SK-N-MC (cell line): ENCODE results near the gene TAS1R3.

ENCODE experiments used
- DNase-seq: peaks from one replicate; pipeline ENCODE4 v3.0.0-alpha.2; 2011; ENCODE audit warnings: low read depth, low spot score
- H3K27ac ChIP-seq: fragments of 200-600 bp; sonication (generic); 2 replicates; pipeline ENCODE4 v1.5.1; 2016; ENCODE audit warnings: mixed run types
- H3K36me3 ChIP-seq: fragments of 200-600 bp; sonication (generic); 2 replicates; pipeline ENCODE4 v1.6.1; 2017; ENCODE audit warnings: antibody characterized with exemption, low read length, mixed read lengths; ENCODE audit not compliant: insufficient read depth
- H3K4me3 ChIP-seq: fragments of 200-600 bp; sonication (generic); 2 replicates; pipeline ENCODE4 v1.5.1; 2016
- H3K9ac ChIP-seq: fragments of 200-600 bp; sonication (generic); 2 replicates; pipeline ENCODE4 v1.8.0; 2017; ENCODE audit warnings: mixed run types, mixed read lengths; ENCODE audit not compliant: insufficient read length
- H3K9me3 ChIP-seq: fragments of 200-600 bp; sonication (generic); 2 replicates; pipeline ENCODE4 v1.6.1; 2017; ENCODE audit warnings: low read depth, mild to moderate bottlenecking, antibody characterized with exemption, low read length, moderate library complexity, mixed read lengths
- EZH2 ChIP-seq: fragments of 200-600 bp; sonication (generic); IDR thresholded peaks from one replicate; pipeline ENCODE4 v1.6.1; 2017; ENCODE audit warnings: antibody characterized with exemption
- FOXP2 ChIP-seq: optimal IDR thresholded peaks from 2 replicates; pipeline ENCODE3; 2011; ENCODE audit warnings: mild to moderate bottlenecking, moderate library complexity; ENCODE audit not compliant: insufficient read depth; ENCODE audit errors: extremely low read length, control extremely low read depth
- POLR2AphosphoS5 ChIP-seq: IDR thresholded peaks from 2 replicates; pipeline ENCODE4 v1.6.1; 2012; ENCODE audit warnings: mild to moderate bottlenecking, low read depth, low read length, borderline replicate concordance

The TAS1R3 gene

DNA sequence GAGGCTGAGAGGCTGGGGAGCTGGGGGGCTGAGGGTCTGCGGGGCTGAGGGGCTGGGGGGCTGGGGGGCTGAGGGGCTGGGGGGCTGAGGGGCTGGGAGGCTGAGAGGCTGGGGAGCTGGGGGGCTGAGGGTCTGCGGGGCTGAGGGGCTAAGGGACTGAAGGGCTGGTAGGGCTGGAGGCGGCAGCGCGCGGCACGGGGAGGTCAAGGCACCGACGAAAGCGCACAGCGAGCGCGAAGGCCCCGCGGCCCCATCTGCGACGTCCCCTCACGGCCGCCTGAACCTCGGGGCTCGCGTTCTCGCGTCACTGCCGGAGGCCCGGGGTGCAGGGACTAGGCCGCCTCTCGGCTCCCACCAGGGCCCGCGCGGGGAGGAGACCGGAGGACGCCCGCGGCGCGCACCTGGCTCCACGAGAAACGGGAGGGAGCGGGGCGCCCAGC is 7.0 kb upstream of the TAS1R3 start:
- Histone ChIP-seq H3K27ac (0 out of 2 replicates have a peak overlapping the region, but pooled peaks have one; percentile 50), H3K4me3 (peak overlapping the region; percentile 82), H3K9ac (peak overlapping the region; percentile 91), H3K36me3 (peaks cover 6% of the 10 kb centered on the region; the same call in 1 of the 2 replicates), H3K9me3 (no peaks in the 10 kb centered on the region)
- DNase-seq = no peak
- TF ChIP-seq POLR2AphosphoS5 (no peak), EZH2 (no peak), FOXP2 (no peak)

DNA sequence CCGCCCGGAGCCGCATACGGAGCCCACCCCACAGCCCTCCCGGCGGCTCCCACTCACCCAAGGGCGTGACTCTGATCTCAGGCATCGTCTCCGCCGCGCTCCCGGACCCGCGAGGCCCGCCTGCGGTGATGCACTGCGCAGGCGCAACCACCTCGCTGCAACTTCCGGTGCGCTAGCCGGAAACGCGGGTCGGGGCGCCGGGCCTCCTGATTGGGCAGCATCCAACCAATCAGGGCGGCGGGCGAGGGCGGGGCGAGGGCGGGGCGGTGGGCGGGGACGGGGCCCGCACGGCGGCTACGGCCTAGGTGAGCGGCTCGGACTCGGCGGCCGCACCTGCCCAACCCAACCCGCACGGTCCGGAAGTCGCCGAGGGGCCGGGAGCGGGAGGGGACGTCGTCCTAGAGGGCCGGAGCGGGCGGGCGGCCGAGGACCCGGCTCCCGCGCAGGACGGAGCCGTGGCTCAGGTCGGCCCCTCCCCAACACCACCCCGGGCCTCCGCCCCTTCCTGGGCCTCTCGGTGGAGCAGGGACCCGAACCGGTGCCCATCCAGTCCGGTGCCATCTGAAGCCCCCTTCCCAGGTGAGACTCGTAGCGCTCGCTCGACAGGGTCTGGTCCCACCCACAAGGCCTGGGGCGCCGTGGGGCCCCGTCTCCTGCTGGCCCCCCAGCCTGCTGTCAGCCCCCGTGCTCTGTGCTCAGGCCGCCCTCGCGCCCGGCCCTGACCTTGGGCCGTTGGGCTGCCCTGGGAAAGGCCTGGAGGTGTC is 6.4 kb upstream of the TAS1R3 start, which contains the start of the genes CPTP and INTS11:
Gene CPTP (plus strand): TSS at position 279 of the 764 bp plus-strand sequence. CDS start 2,109 bp downstream, outside the sequence.
Gene INTS11 (minus strand): TSS at position 137 of the 764 bp plus-strand sequence. CDS start 52 bp downstream, at position 85.
- H3K36me3 ChIP-seq = peaks cover under 1% of the 10 kb centered on the region; the same call in 1 of the 2 replicates
- 0 out of 2 replicates have a peak within 1 kb of the TSS, but pooled peaks have one; percentile 50 for H3K27ac ChIP-seq
- peak within 1 kb of the TSS; percentile 82 for H3K4me3 ChIP-seq
- H3K9me3 ChIP-seq = no peaks in the 10 kb centered on the region
- peak within 1 kb of the TSS; percentile 91 for H3K9ac ChIP-seq
- DNase-seq = no peak
- peak; percentile 95 for TF ChIP-seq POLR2AphosphoS5
- no peak for TF ChIP-seq EZH2

DNA sequence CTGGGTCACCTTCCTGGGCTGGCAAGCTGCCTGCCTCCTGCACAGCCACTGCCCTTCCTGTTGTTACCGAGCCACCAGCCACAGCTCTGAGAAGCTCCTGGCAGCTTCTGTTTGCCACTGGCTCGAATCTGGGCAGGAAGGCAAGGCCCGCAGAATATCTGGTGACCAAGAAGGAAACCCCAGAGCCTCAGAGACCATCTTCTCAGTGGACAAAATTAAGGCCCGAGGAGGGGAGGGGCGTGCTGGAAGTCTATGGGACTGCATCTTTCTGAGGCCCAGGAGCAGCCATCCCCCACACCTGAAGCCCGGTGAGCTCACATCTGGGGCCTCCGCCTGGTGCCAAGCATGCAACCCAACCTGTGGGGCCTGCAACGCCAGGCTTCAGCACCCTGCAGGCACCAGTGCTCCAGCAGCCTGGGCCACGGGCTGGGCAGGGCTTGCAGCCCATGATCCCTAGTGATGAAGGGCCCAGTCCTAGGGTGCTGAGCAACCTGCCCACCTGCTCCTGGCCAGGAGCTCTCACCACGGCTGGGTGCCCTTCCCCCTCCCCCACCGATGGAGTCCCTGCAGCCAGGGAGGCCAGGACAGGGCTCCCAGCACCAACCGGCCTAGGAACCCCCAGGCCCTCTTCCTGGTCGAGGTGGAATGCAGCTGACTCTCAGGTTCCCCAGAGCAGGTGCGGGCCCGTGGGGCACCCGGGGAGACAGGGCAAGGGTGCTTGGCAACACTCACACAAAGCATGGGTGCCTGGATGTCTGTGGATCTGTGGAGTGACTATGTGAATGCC is 5.6 kb upstream of the TAS1R3 start:
- H3K4me3 ChIP-seq = peak overlapping the region; percentile 82
- H3K36me3 ChIP-seq = no peaks in the 10 kb centered on the region; the same call in 1 of the 2 replicates
- no peak overlapping the region for H3K27ac ChIP-seq
- peak overlapping the region; percentile 90 for H3K9ac ChIP-seq
- DNase-seq = no peak
- TF ChIP-seq POLR2AphosphoS5 = no peak
- TF ChIP-seq FOXP2 = no peak
- TF ChIP-seq EZH2 = no peak
- no peaks in the 10 kb centered on the region for H3K9me3 ChIP-seq

DNA sequence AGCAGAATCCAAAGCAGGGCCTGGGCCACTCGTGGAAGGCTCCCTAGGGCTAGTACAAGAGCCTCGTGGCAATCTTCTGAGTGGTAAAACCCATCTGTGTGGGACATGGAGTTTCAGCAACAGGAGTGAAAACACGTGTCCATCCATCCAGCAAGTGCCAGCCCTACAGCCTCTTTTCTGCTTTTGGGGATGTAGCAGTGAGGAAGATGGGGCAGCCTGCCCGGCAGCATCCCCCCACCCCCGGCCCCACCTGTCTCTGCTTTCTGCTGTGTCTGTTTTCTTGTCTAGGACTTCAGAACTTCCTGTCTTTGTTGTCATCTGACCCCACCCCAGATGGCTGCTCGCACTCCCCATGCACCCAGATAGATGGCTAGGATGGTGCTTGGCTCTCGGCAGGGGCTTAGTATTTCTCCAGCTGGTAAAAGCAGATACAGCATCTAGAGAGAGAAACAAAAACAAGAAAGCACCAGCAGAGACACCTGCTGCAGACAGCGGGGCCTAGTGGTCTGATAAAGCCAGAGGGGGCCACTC is 4.9 kb upstream of the TAS1R3 start:
- Histone ChIP-seq H3K27ac (no peak overlapping the region), H3K4me3 (no peak overlapping the region)

DNA sequence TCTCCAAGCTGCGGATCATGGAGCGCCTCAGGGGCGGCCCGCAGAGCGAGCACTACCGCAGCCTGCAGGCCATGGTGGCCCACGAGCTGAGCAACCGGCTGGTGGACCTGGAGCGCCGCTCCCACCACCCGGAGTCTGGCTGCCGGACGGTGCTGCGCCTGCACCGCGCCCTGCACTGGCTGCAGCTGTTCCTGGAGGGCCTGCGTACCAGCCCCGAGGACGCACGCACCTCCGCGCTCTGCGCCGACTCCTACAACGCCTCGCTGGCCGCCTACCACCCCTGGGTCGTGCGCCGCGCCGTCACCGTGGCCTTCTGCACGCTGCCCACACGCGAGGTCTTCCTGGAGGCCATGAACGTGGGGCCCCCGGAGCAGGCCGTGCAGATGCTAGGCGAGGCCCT is 3.8 kb upstream of the TAS1R3 start:
- TF ChIP-seq FOXP2 = no peak
- TF ChIP-seq EZH2 = no peak
- no peak for TF ChIP-seq POLR2AphosphoS5
- no peak overlapping the region for H3K27ac ChIP-seq
- no peak overlapping the region for H3K9ac ChIP-seq
- H3K9me3 ChIP-seq = no peaks in the 10 kb centered on the region
- no peak overlapping the region for H3K4me3 ChIP-seq
- no peak for DNase-seq
- no peaks in the 10 kb centered on the region for H3K36me3 ChIP-seq

More for the DNA sequence above, 4.9 kb upstream of the TAS1R3 start:
- H3K36me3 ChIP-seq = no peaks in the 10 kb centered on the region; the same call in 1 of the 2 replicates
- no peak for DNase-seq
- H3K9ac ChIP-seq = no peak overlapping the region
- TF ChIP-seq POLR2AphosphoS5 = no peak
- TF ChIP-seq FOXP2 = no peak
- no peak for TF ChIP-seq EZH2
- H3K9me3 ChIP-seq = no peaks in the 10 kb centered on the region

DNA sequence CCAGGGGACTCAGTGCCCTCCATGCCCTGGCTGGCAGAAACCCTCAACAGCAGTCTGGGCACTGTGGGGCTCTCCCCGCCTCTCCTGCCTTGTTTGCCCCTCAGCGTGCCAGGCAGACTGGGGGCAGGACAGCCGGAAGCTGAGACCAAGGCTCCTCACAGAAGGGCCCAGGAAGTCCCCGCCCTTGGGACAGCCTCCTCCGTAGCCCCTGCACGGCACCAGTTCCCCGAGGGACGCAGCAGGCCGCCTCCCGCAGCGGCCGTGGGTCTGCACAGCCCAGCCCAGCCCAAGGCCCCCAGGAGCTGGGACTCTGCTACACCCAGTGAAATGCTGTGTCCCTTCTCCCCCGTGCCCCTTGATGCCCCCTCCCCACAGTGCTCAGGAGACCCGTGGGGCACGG is 2.8 kb upstream of the TAS1R3 start:
- Histone ChIP-seq H3K4me3 (no peak overlapping the region), H3K9me3 (no peaks in the 10 kb centered on the region), H3K27ac (no peak overlapping the region), H3K9ac (no peak overlapping the region), H3K36me3 (no peaks in the 10 kb centered on the region)
- TF ChIP-seq EZH2 (no peak), FOXP2 (no peak)
- no peak for DNase-seq

DNA sequence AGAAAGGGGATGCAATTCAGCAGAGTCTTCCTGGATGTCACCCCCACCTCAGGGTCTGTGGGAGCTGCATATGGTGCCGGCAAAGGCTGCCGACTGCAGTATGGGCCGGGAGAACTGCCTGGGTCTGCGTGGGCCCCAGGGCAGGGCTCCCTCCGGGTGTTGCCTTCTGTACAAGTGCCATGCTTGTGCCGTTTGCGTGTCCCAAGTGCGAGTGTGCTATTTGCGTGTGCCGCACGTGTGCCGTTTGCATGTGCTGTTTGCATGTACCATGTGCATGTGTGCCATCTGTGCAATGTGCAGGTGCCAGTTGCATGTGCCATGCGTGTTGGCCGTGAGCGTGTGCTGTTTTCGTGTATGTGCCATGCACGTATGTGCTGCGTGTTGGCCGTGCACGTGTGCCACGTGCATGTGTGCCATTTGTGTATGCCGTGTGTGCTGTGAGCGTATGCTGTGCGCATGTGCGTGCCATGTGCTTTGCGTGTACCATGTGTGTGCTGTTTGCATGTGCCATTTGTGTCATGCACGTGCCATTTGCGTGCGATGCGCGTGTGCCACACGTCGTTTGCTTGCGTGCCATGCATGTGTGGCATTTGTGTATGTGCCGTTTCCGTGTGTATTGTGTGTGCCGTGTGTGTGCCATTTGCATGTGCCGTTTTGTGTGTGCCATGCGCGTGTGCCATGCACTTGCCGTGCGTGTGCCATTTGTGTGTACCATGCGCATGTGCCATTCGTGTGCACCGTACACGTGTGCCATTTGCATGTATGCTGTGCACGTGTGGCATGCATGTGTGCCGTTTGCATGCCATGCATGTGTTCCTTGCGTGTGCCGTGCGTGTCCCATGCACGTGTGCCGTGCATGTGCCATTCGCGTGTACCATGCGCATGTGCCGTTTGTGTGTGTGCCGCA is 1.5 kb upstream of the TAS1R3 start:
- no peak overlapping the region for H3K4me3 ChIP-seq
- no peak overlapping the region for H3K9ac ChIP-seq
- TF ChIP-seq POLR2AphosphoS5 (no peak), FOXP2 (no peak)
- no peak overlapping the region for H3K27ac ChIP-seq
- no peak for DNase-seq
- no peaks in the 10 kb centered on the region for H3K36me3 ChIP-seq
- H3K9me3 ChIP-seq = no peaks in the 10 kb centered on the region
